ENCODE measurements around the gene ARMC3.

The ARMC3 gene

GRCh38 chr10:23046027-23046426, 118.2 kb downstream of the ARMC3 start:
- H3K27me3 Mint-ChIP-seq = peaks cover 61% of the 10 kb centered on the region
- no peaks in the 10 kb centered on the region for H3K9me3 Mint-ChIP-seq
- no peak for ATAC-seq (replicated peaks; ENCODE audit: extremely low read depth, poor library complexity, severe bottlenecking)
- no peaks in the 10 kb centered on the region for H3K4me1 Mint-ChIP-seq
- H3K4me3 Mint-ChIP-seq = no peak overlapping the region
- H3K27ac Mint-ChIP-seq (ENCODE audit: low read depth) = no peak overlapping the region
- H3K36me3 Mint-ChIP-seq (ENCODE audit: insufficient read depth) = no peaks in the 10 kb centered on the region
- no peak for DNase-seq (ENCODE audit: low spot score in 2 of 2)

GRCh38 chr10:23047201-23048050, 119.6 kb downstream of the ARMC3 start:
- no peak for ATAC-seq (replicated peaks; ENCODE audit: extremely low read depth, poor library complexity, severe bottlenecking)
- Mint-ChIP-seq H3K4me3 (no peak overlapping the region), H3K4me1 (no peaks in the 10 kb centered on the region), H3K27ac (ENCODE audit: low read depth) (no peak overlapping the region), H3K27me3 (peaks cover 73% of the 10 kb centered on the region), H3K36me3 (ENCODE audit: insufficient read depth) (no peaks in the 10 kb centered on the region), H3K9me3 (no peaks in the 10 kb centered on the region)
- no peak for DNase-seq (ENCODE audit: low spot score in 2 of 2)

- ATAC-seq (replicated peaks; ENCODE audit: extremely low read depth, poor library complexity, severe bottlenecking) = no peak
Observed at GRCh38 chr10:23048191-23048590, 120.3 kb downstream of the ARMC3 start.

GRCh38 chr10:23051278-23051677, 123.4 kb downstream of the ARMC3 start:
- Mint-ChIP-seq H3K9me3 (no peaks in the 10 kb centered on the region), H3K36me3 (ENCODE audit: insufficient read depth) (peaks cover 1% of the 10 kb centered on the region), H3K27ac (ENCODE audit: low read depth) (no peak overlapping the region), H3K27me3 (peaks cover 82% of the 10 kb centered on the region), H3K4me1 (no peaks in the 10 kb centered on the region), H3K4me3 (no peak overlapping the region)
- no peak for ATAC-seq (replicated peaks; ENCODE audit: extremely low read depth, poor library complexity, severe bottlenecking)
- no peak for DNase-seq (ENCODE audit: low spot score in 2 of 2)

More at GRCh38 chr10:23048191-23048590, 120.3 kb downstream of the ARMC3 start:
- no peaks in the 10 kb centered on the region for H3K9me3 Mint-ChIP-seq
- no peak overlapping the region for H3K4me3 Mint-ChIP-seq
- H3K27ac Mint-ChIP-seq (ENCODE audit: low read depth) = no peak overlapping the region
- peaks cover 73% of the 10 kb centered on the region for H3K27me3 Mint-ChIP-seq
- no peaks in the 10 kb centered on the region for H3K4me1 Mint-ChIP-seq
- DNase-seq (ENCODE audit: low spot score in 2 of 2) = no peak
- H3K36me3 Mint-ChIP-seq (ENCODE audit: insufficient read depth) = no peaks in the 10 kb centered on the region

GRCh38 chr10:23051855-23052331, 124.0 kb downstream of the ARMC3 start:
- Mint-ChIP-seq H3K9me3 (no peaks in the 10 kb centered on the region), H3K36me3 (ENCODE audit: insufficient read depth) (peaks cover 1% of the 10 kb centered on the region), H3K4me1 (no peaks in the 10 kb centered on the region), H3K4me3 (no peak overlapping the region), H3K27ac (ENCODE audit: low read depth) (no peak overlapping the region), H3K27me3 (peaks cover 88% of the 10 kb centered on the region)
- no peak for ATAC-seq (replicated peaks; ENCODE audit: extremely low read depth, poor library complexity, severe bottlenecking)
- DNase-seq (ENCODE audit: low spot score in 2 of 2) = no peak

GRCh38 chr10:23053036-23053435, 125.2 kb downstream of the ARMC3 start:
- DNase-seq (ENCODE audit: low spot score in 2 of 2) (no peak), ATAC-seq (replicated peaks; ENCODE audit: extremely low read depth, poor library complexity, severe bottlenecking) (no peak)
- Mint-ChIP-seq H3K9me3 (no peaks in the 10 kb centered on the region), H3K27me3 (peaks cover 82% of the 10 kb centered on the region), H3K4me3 (no peak overlapping the region), H3K36me3 (ENCODE audit: insufficient read depth) (peaks cover 1% of the 10 kb centered on the region), H3K27ac (ENCODE audit: low read depth) (no peak overlapping the region), H3K4me1 (no peaks in the 10 kb centered on the region)

- Mint-ChIP-seq H3K27me3 (peaks cover 77% of the 10 kb centered on the region), H3K9me3 (no peaks in the 10 kb centered on the region), H3K36me3 (ENCODE audit: insufficient read depth) (peaks cover 1% of the 10 kb centered on the region), H3K4me1 (no peaks in the 10 kb centered on the region), H3K27ac (ENCODE audit: low read depth) (no peak overlapping the region), H3K4me3 (no peak overlapping the region)
- ATAC-seq (replicated peaks; ENCODE audit: extremely low read depth, poor library complexity, severe bottlenecking) (no peak), DNase-seq (ENCODE audit: low spot score in 2 of 2) (no peak)
Observed at GRCh38 chr10:23055424-23056185, 127.8 kb downstream of the ARMC3 start.

GRCh38 chr10:23056186-23056579, 128.3 kb downstream of the ARMC3 start:
- H3K36me3 Mint-ChIP-seq (ENCODE audit: insufficient read depth) = peaks cover 1% of the 10 kb centered on the region
- ATAC-seq (replicated peaks; ENCODE audit: extremely low read depth, poor library complexity, severe bottlenecking) = no peak
- H3K27me3 Mint-ChIP-seq = peaks cover 79% of the 10 kb centered on the region
- H3K4me1 Mint-ChIP-seq = no peaks in the 10 kb centered on the region
- no peak overlapping the region for H3K4me3 Mint-ChIP-seq
- H3K27ac Mint-ChIP-seq (ENCODE audit: low read depth) = no peak overlapping the region
- no peak for DNase-seq (ENCODE audit: low spot score in 2 of 2)
- H3K9me3 Mint-ChIP-seq = no peaks in the 10 kb centered on the region

- Mint-ChIP-seq H3K4me3 (no peak overlapping the region), H3K27me3 (peaks cover 69% of the 10 kb centered on the region), H3K9me3 (no peaks in the 10 kb centered on the region), H3K4me1 (no peaks in the 10 kb centered on the region), H3K36me3 (ENCODE audit: insufficient read depth) (peaks cover 1% of the 10 kb centered on the region), H3K27ac (ENCODE audit: low read depth) (no peak overlapping the region)
- DNase-seq (ENCODE audit: low spot score in 2 of 2) (no peak), ATAC-seq (replicated peaks; ENCODE audit: extremely low read depth, poor library complexity, severe bottlenecking) (no peak)
Observed at GRCh38 chr10:23058366-23058765, 130.5 kb downstream of the ARMC3 start.

GRCh38 chr10:23060918-23061317, 133.1 kb downstream of the ARMC3 start:
- ATAC-seq (replicated peaks; ENCODE audit: extremely low read depth, poor library complexity, severe bottlenecking) (no peak), DNase-seq (ENCODE audit: low spot score in 2 of 2) (no peak)
- Mint-ChIP-seq H3K27ac (ENCODE audit: low read depth) (no peak overlapping the region), H3K9me3 (no peaks in the 10 kb centered on the region), H3K4me3 (no peak overlapping the region), H3K27me3 (peaks cover 58% of the 10 kb centered on the region), H3K4me1 (no peaks in the 10 kb centered on the region), H3K36me3 (ENCODE audit: insufficient read depth) (no peaks in the 10 kb centered on the region)

- Mint-ChIP-seq H3K27ac (ENCODE audit: low read depth) (no peak overlapping the region), H3K27me3 (peaks cover 55% of the 10 kb centered on the region), H3K4me1 (peaks cover 5% of the 10 kb centered on the region), H3K4me3 (no peak overlapping the region), H3K9me3 (no peaks in the 10 kb centered on the region), H3K36me3 (ENCODE audit: insufficient read depth) (no peaks in the 10 kb centered on the region)
- ATAC-seq (replicated peaks; ENCODE audit: extremely low read depth, poor library complexity, severe bottlenecking) = no peak
- DNase-seq (ENCODE audit: low spot score in 2 of 2) = no peak
Observed at GRCh38 chr10:23063045-23063972, 135.5 kb downstream of the ARMC3 start.

Data from central memory CD8-positive, alpha-beta T cell (primary cell).